Omental fat pad (tissue), 4 donors: ENCODE measurements around the gene EXOC6B. TPM values are rescaled to one million over a fixed set of nuclear protein-coding genes. Genes with fewer than 3 reads are reported as not detected.

Source experiments
- ATAC-seq: fragments of 150-250 bp; one replicate; pipeline ENCODE4 v1.9.1; 2016; ENCODE audit warnings: mild to moderate bottlenecking, moderate library complexity; ENCODE audit not compliant: low FRiP score
- DNase-seq: peaks from one replicate; pipeline ENCODE4 v3.0.0-alpha.2; 2019; ENCODE audit warnings: low spot score
- total RNA-seq, 4 donors: library from RNA; depleted of rRNA; stranded (reverse); fragments of >200 nt; gene quantifications; one replicate each; pipeline ENCODE4 v1.1.0, GENCODE V29; 2016
- TF ChIP-seq, protein P1 (sequence below), 3 donors: fragments of 450-650 bp; IDR thresholded peaks; one replicate each; pipeline ENCODE4 v1.5.1; 2016 to 2017; ENCODE audit warnings: antibody characterized with exemption in 3 of 3, mild to moderate bottlenecking in 3 of 3, moderate library complexity in 2 of 3

The EXOC6B gene
- total RNA-seq, 4 donors from 2014 or later = 25.6 to 38.3 (median 30.1) TPM

GRCh38 chr2:72150157-72150860 lies 675.5 kb downstream of the EXOC6B start:
- ATAC-seq (peak; percentile 81), DNase-seq (peak; percentile 74)
- TF ChIP-seq, protein P1, sequence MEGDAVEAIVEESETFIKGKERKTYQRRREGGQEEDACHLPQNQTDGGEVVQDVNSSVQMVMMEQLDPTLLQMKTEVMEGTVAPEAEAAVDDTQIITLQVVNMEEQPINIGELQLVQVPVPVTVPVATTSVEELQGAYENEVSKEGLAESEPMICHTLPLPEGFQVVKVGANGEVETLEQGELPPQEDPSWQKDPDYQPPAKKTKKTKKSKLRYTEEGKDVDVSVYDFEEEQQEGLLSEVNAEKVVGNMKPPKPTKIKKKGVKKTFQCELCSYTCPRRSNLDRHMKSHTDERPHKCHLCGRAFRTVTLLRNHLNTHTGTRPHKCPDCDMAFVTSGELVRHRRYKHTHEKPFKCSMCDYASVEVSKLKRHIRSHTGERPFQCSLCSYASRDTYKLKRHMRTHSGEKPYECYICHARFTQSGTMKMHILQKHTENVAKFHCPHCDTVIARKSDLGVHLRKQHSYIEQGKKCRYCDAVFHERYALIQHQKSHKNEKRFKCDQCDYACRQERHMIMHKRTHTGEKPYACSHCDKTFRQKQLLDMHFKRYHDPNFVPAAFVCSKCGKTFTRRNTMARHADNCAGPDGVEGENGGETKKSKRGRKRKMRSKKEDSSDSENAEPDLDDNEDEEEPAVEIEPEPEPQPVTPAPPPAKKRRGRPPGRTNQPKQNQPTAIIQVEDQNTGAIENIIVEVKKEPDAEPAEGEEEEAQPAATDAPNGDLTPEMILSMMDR (IDR thresholded peaks at IDR 0.05) = peak in 2 of 3 donors; percentile 48 to 74

GRCh38 chr2:72149556-72150156 lies 676.2 kb downstream of the EXOC6B start:
- ATAC-seq (no peak), DNase-seq (no peak)
- TF ChIP-seq, protein P1 (IDR thresholded peaks at IDR 0.05) = no peak

GRCh38 chr2:72148837-72149555 lies 676.8 kb downstream of the EXOC6B start:
- peak; percentile 38 for ATAC-seq
- DNase-seq = no peak
- TF ChIP-seq, protein P1 (IDR thresholded peaks at IDR 0.05) = no peak

- no peak for ATAC-seq
Observed at GRCh38 chr2:72148003-72148836, 677.6 kb downstream of the EXOC6B start.

GRCh38 chr2:72147303-72147971 lies 678.4 kb downstream of the EXOC6B start, which contains the start of gene CYP26B1:
Gene CYP26B1, minus strand, starts transcription at chr2:72147862. Its CDS starts 28 bp downstream, at chr2:72147834.
- TF ChIP-seq, protein P1 (IDR thresholded peaks at IDR 0.05) = no peak
- DNase-seq = peak; percentile 19
- ATAC-seq = no peak

More at GRCh38 chr2:72148003-72148836, 677.6 kb downstream of the EXOC6B start:
- DNase-seq = no peak
- TF ChIP-seq, protein P1 (IDR thresholded peaks at IDR 0.05) = no peak
